Tibial nerve (tissue), 4 donors: ENCODE data around the gene WFS1. TPM values are rescaled to one million over a fixed set of nuclear protein-coding genes. Genes with fewer than 3 reads are reported as not detected.

Experiments used
- DNase-seq, 2 donors: peaks; one replicate each; pipeline ENCODE4 v3.0.0-alpha.2; 2019; ENCODE audit warnings: low spot score in 2 of 2
- H3K27ac ChIP-seq, 4 donors: fragments of 200-600 bp; sonication (generic) in 3 of 4; one replicate each; pipeline ENCODE4 v1.5.1; 2017 to 2019; ENCODE audit warnings: mild to moderate bottlenecking in 1 of 4
- H3K27me3 ChIP-seq, 2 donors: fragments of 200-600 bp; sonication (generic) in 1 of 2; one replicate each; pipeline versions ENCODE4 v1.5.1 to v1.6.0; 2017 to 2019
- H3K36me3 ChIP-seq, 3 donors: fragments of 200-600 bp; sonication (generic); one replicate each; pipeline ENCODE4 v1.5.1; 2018 to 2019
- H3K4me1 ChIP-seq, 4 donors: fragments of 200-600 bp; sonication (generic) in 3 of 4; one replicate each; pipeline ENCODE4 v1.5.1; 2017 to 2019
- H3K4me3 ChIP-seq, 4 donors: fragments of 200-600 bp; sonication (generic) in 3 of 4; one replicate each; pipeline ENCODE4 v1.5.1; 2017 to 2019; ENCODE audit warnings: mild to moderate bottlenecking in 1 of 4, moderate library complexity in 1 of 4
- H3K9me3 ChIP-seq, 4 donors: fragments of 200-600 bp; sonication (generic) in 3 of 4; one replicate each; pipeline ENCODE4 v1.5.1; 2017 to 2019
- EP300 ChIP-seq, 2 donors: sonication (generic); formaldehyde crosslinking; IDR thresholded peaks; one replicate each; pipeline ENCODE4 v1.6.1; 2017; ENCODE audit warnings: antibody characterized with exemption in 2 of 2, mild to moderate bottlenecking in 1 of 2
- POLR2A ChIP-seq, 2 donors: fragments of 450-650 bp; IDR thresholded peaks; one replicate each; pipeline ENCODE4 v1.6.1; 2017; ENCODE audit warnings: antibody characterized with exemption in 2 of 2, mild to moderate bottlenecking in 2 of 2, moderate library complexity in 2 of 2
- WGBS, 2 donors: methylation state at CpG; one replicate each; pipeline ENCODE4 v1.1.5; 2018; 5-methylcytosine and 5-hydroxymethylcytosine counted together
- total RNA-seq, 4 donors: library from RNA; depleted of rRNA; stranded (reverse); fragments of >200 nt; gene quantifications; one replicate each; pipeline ENCODE4 v1.1.0, GENCODE V29; 2016
- TF ChIP-seq, protein P1 (sequence below), 5 experiments: fragments of 200-600 bp in 3 of 5; fragments of 450-650 bp in 2 of 5; sonication (generic) in 3 of 5; IDR thresholded peaks; one replicate each; pipeline ENCODE4 v1.5.1; 2016 to 2019; ENCODE audit warnings: antibody characterized with exemption in 5 of 5, mild to moderate bottlenecking in 3 of 5, moderate library complexity in 2 of 5

WFS1 gene
- total RNA-seq, 4 donors from 2014 or later, result 52.8 to 125 (median 57.9) TPM

DNA sequence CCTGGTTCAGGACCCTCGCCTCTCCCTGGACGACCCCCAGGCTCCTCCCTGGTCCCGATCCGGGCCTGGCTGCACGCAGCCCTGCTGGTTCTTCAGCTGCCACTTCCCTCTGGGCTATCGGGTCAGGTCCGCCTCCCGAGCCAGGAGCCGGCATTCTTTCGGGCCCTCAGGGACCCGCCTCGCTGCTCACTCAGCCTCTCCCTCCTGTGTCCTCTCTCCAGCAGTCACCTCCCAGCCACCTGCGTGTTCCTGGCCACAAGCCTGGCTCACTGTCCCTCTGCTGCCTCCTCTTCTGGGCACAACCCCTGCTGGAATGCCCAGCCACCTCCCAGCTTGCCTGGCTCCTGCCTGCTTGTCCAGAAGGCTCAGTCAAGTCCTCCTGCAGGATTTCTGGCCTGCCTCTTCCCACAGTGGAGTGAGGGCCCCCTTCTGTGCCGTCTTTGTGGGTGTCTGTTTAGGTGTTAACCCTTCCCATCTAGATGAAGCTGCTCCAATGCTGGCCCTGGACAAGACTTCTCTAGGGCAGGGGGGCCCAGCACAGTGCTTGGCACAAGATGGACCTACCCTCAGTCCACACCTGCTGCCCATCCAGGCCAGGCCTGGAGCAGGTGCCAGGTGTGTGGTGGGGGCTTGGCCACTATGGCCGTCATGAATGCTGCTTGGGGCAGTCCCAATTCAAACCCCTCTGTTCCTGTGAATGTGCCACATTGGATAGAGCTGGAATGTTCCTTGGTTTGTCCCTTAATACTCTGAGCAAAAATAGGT, 2.2 kb downstream of the WFS1 start:
- Histone ChIP-seq H3K4me3 (peak overlapping the region in 2 of 4 donors; percentile 1 to 45), H3K27me3 (no peaks in the 10 kb centered on the region), H3K27ac (peak overlapping the region; percentile 8 to 89 (median 50)), H3K9me3 (no peaks in the 10 kb centered on the region), H3K4me1 (peaks cover 0 to 66% (median 47%) of the 10 kb centered on the region in 4 donors), H3K36me3 (no peaks in the 10 kb centered on the region)
- TF ChIP-seq, protein P1, sequence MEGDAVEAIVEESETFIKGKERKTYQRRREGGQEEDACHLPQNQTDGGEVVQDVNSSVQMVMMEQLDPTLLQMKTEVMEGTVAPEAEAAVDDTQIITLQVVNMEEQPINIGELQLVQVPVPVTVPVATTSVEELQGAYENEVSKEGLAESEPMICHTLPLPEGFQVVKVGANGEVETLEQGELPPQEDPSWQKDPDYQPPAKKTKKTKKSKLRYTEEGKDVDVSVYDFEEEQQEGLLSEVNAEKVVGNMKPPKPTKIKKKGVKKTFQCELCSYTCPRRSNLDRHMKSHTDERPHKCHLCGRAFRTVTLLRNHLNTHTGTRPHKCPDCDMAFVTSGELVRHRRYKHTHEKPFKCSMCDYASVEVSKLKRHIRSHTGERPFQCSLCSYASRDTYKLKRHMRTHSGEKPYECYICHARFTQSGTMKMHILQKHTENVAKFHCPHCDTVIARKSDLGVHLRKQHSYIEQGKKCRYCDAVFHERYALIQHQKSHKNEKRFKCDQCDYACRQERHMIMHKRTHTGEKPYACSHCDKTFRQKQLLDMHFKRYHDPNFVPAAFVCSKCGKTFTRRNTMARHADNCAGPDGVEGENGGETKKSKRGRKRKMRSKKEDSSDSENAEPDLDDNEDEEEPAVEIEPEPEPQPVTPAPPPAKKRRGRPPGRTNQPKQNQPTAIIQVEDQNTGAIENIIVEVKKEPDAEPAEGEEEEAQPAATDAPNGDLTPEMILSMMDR (IDR thresholded peaks at IDR 0.05), result no peak
- TF ChIP-seq EP300 (IDR thresholded peaks at IDR 0.05), result no peak
- no peak for TF ChIP-seq POLR2A (IDR thresholded peaks at IDR 0.05)
- DNase-seq, result peak in 1 of 2 donors; percentile 29
- 40 to 49% methylated on average over 15 of the region's 15 CpGs for WGBS, 2 donors

DNA sequence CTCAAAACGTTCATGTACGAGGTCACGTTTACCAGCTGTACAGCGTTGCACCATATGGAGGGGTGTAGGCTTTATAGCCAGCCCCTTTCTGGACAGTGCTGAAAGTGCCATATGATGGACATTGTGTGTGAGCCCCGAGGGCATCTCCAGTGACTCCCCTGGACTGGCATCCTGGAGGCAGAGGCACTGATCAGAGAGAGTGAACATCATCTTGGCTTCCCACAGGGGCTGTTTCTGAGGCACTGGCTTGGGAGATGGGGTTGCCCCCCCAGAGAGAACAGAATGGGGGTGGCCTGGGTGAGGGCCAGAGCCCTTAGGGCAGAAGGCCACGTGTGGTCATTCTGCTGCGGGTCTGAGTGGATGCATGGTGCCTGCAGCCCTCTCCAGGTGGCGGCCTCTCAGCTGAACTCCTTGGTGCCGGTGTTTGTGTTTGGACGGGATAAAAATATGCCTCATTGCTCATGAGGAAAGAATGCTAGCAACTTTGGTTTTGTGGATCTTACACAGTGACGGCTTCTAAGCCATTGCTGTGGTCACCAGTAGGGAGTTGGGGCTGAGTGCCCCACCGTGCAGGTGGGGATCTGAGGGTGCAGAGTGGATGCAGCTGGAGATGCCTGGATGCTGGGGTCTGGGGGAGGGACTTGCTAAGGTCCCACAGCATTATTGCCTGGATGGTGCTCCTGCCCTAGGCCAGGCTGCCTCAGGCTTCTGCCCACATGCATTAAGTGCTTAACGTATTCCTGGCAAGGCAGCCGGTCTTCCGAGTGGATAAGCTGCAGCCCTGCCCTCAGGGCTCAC, 3.4 kb downstream of the WFS1 start:
- 25 to 29% methylated on average over 13 to 15 of the region's 15 CpGs for WGBS, 2 donors
- TF ChIP-seq, protein P1 (IDR thresholded peaks at IDR 0.05), result no peak
- TF ChIP-seq POLR2A (IDR thresholded peaks at IDR 0.05), result no peak
- TF ChIP-seq EP300 (IDR thresholded peaks at IDR 0.05), result no peak
- H3K4me1 ChIP-seq, result peaks cover 0 to 78% (median 55%) of the 10 kb centered on the region in 4 donors

DNA sequence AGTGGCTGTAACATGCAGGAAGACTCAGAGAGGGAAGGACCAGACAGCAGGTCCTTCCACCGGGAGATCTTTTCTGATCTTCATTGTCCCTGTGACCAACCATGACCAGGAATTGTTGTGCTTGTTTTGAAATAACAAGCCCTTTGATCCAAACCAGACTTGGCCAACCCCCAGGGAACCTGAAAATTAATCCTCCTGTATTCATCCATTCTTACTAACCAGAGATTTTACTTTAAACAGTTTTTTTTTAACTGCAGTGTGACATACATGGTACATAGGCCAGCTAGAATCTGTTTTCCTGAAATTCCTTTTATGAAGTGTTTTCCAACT, 4.0 kb downstream of the WFS1 start:
- no peak overlapping the region for H3K4me3 ChIP-seq
- TF ChIP-seq EP300 (IDR thresholded peaks at IDR 0.05), result no peak
- TF ChIP-seq POLR2A (IDR thresholded peaks at IDR 0.05), result no peak
- TF ChIP-seq, protein P1 (IDR thresholded peaks at IDR 0.05), result no peak
- DNase-seq, result no peak
- H3K27me3 ChIP-seq, result no peaks in the 10 kb centered on the region
- peaks cover 0 to 83% (median 60%) of the 10 kb centered on the region in 4 donors for H3K4me1 ChIP-seq
- peaks cover 0 to 14% (median 0%) of the 10 kb centered on the region in 3 donors for H3K36me3 ChIP-seq
- 27 to 44% methylated on average over 1 of the region's 1 CpG for WGBS, 2 donors
- no peaks in the 10 kb centered on the region for H3K9me3 ChIP-seq
- peak overlapping the region in 2 of 4 donors; percentile 9 to 76 for H3K27ac ChIP-seq

More for the DNA sequence above, 3.4 kb downstream of the WFS1 start:
- Histone ChIP-seq H3K36me3 (peaks cover 0 to 9% (median 0%) of the 10 kb centered on the region in 3 donors), H3K9me3 (no peaks in the 10 kb centered on the region), H3K27ac (peak overlapping the region in 3 of 4 donors; percentile 12 to 89 (median 81)), H3K27me3 (no peaks in the 10 kb centered on the region), H3K4me3 (no peak overlapping the region)
- DNase-seq, result no peak

DNA sequence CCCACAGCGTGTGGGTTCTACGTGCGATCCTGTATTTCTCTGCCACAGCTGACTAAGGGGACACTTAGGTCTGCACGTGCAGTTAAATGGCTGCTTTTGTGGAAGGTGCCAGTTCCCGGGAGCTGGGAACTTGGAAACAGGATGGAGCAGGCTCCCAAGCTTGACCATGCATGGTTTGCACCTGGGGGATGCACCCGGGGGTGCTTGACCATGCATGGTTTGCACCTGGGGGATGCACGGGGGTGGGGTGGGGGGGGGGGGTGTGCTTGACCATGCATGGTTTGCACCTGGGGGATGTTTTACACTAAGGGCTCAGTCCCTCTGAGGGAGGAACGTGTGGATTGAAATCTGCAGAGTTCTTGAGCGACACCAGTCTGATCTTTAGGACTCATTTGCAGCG, 5.7 kb downstream of the WFS1 start:
- TF ChIP-seq EP300 (IDR thresholded peaks at IDR 0.05) (no peak), POLR2A (IDR thresholded peaks at IDR 0.05) (no peak)
- TF ChIP-seq, protein P1 (IDR thresholded peaks at IDR 0.05), result no peak
- 77 to 90% methylated on average over 8 to 10 of the region's 10 CpGs for WGBS, 2 donors

More for the DNA sequence above, 5.7 kb downstream of the WFS1 start:
- Histone ChIP-seq H3K27ac (no peak overlapping the region), H3K4me1 (peaks cover 0 to 88% (median 64%) of the 10 kb centered on the region in 4 donors), H3K27me3 (no peaks in the 10 kb centered on the region), H3K4me3 (no peak overlapping the region), H3K9me3 (no peaks in the 10 kb centered on the region), H3K36me3 (peaks cover 0 to 31% (median 0%) of the 10 kb centered on the region in 3 donors)
- no peak for DNase-seq
